ENCODE data around the gene FARS2. TPM values are rescaled to one million over a fixed set of nuclear protein-coding genes. Genes with fewer than 3 reads are reported as not detected.

FARS2 gene
- polyA plus RNA-seq, 1 donor from 2014 or later, result 11.9 TPM

- no peaks in the 10 kb centered on the region for H3K36me3 ChIP-seq (ENCODE audit: insufficient read depth, low read length)
- no peaks in the 10 kb centered on the region for H3K9me3 ChIP-seq (ENCODE audit: low read length)
Measured at GRCh38 chr6:5235830-5236229, 25.5 kb upstream of the FARS2 start.

GRCh38 chr6:5237805-5238204 is 23.5 kb upstream of the FARS2 start:
- H3K36me3 ChIP-seq (ENCODE audit: insufficient read depth, low read length), result no peaks in the 10 kb centered on the region
- no peaks in the 10 kb centered on the region for H3F3A ChIP-seq (ENCODE audit: insufficient read depth, low read length, poor library complexity, severe bottlenecking)
- no peaks in the 10 kb centered on the region for H3K27me3 ChIP-seq (ENCODE audit: insufficient read depth, low read depth, low read length)
- H3K4me2 ChIP-seq (ENCODE audit: low read length), result no peak overlapping the region
- H3K79me2 ChIP-seq (replicated peaks; ENCODE audit: insufficient read depth, low read length), result no peaks in the 10 kb centered on the region
- TF ChIP-seq POLR2AphosphoS5 (IDR thresholded peaks at IDR 0.05) (no peak), RAD21 (conservative IDR thresholded peaks at IDR 0.05) (no peak), REST (IDR thresholded peaks at IDR 0.05; ENCODE audit: borderline replicate concordance) (no peak), TAF1 (IDR thresholded peaks at IDR 0.05; ENCODE audit: low read depth) (no peak), EZH2 (IDR thresholded peaks at IDR 0.05; ENCODE audit: borderline replicate concordance, insufficient read depth, low read length, poor library complexity, severe bottlenecking) (no peak)
- H3K27ac ChIP-seq (ENCODE audit: low read length), result no peak overlapping the region
- H3K9me3 ChIP-seq (ENCODE audit: low read length), result no peaks in the 10 kb centered on the region
- H3K9me2 ChIP-seq (ENCODE audit: insufficient read depth, low read length), result no peaks in the 10 kb centered on the region
- H2AFZ ChIP-seq (ENCODE audit: low read depth, low read length), result no peak overlapping the region
- H4K20me1 ChIP-seq (ENCODE audit: insufficient read depth), result no peaks in the 10 kb centered on the region
- H3K9ac ChIP-seq (ENCODE audit: low read length), result no peak overlapping the region
- H3K4me3 ChIP-seq (ENCODE audit: low read length), result no peak overlapping the region

More at GRCh38 chr6:5235830-5236229, 25.5 kb upstream of the FARS2 start:
- H3K79me2 ChIP-seq (replicated peaks; ENCODE audit: insufficient read depth, low read length), result no peaks in the 10 kb centered on the region
- H3F3A ChIP-seq (ENCODE audit: insufficient read depth, low read length, poor library complexity, severe bottlenecking), result no peaks in the 10 kb centered on the region
- H3K4me3 ChIP-seq (ENCODE audit: low read length), result no peak overlapping the region
- H3K9ac ChIP-seq (ENCODE audit: low read length), result no peak overlapping the region
- no peak for TF ChIP-seq EP300 (conservative IDR thresholded peaks at IDR 0.05; ENCODE audit: poor library complexity, severe bottlenecking)
- TF ChIP-seq MXI1 (conservative IDR thresholded peaks at IDR 0.05; ENCODE audit: poor library complexity, severe bottlenecking), result no peak
- no peak overlapping the region for H2AFZ ChIP-seq (ENCODE audit: low read depth, low read length)
- no peak overlapping the region for H3K4me2 ChIP-seq (ENCODE audit: low read length)
- H4K20me1 ChIP-seq (ENCODE audit: insufficient read depth), result no peaks in the 10 kb centered on the region
- H3K27me3 ChIP-seq (ENCODE audit: insufficient read depth, low read depth, low read length), result no peaks in the 10 kb centered on the region
- H3K27ac ChIP-seq (ENCODE audit: low read length), result no peak overlapping the region
- H3K9me2 ChIP-seq (ENCODE audit: insufficient read depth, low read length), result no peaks in the 10 kb centered on the region

- TF ChIP-seq RAD21 (conservative IDR thresholded peaks at IDR 0.05), result no peak
- no peak for TF ChIP-seq TAF1 (IDR thresholded peaks at IDR 0.05; ENCODE audit: low read depth)
- TF ChIP-seq POLR2AphosphoS5 (IDR thresholded peaks at IDR 0.05), result no peak
- Histone ChIP-seq H4K20me1 (ENCODE audit: insufficient read depth) (no peaks in the 10 kb centered on the region), H3K4me2 (ENCODE audit: low read length) (no peak overlapping the region), H2AFZ (ENCODE audit: low read depth, low read length) (no peak overlapping the region), H3K27ac (ENCODE audit: low read length) (no peak overlapping the region), H3K36me3 (ENCODE audit: insufficient read depth, low read length) (no peaks in the 10 kb centered on the region), H3K9me3 (ENCODE audit: low read length) (no peaks in the 10 kb centered on the region), H3K4me3 (ENCODE audit: low read length) (no peak overlapping the region), H3K27me3 (ENCODE audit: insufficient read depth, low read depth, low read length) (no peaks in the 10 kb centered on the region), H3F3A (ENCODE audit: insufficient read depth, low read length, poor library complexity, severe bottlenecking) (no peaks in the 10 kb centered on the region), H3K9me2 (ENCODE audit: insufficient read depth, low read length) (no peaks in the 10 kb centered on the region), H3K79me2 (replicated peaks; ENCODE audit: insufficient read depth, low read length) (no peaks in the 10 kb centered on the region), H3K9ac (ENCODE audit: low read length) (no peak overlapping the region)
Measured at GRCh38 chr6:5238336-5238735, 23.0 kb upstream of the FARS2 start.
